Astrocyte (in vitro differentiated cells and primary cell): ENCODE data around the gene ETFB.
A peak's percentile ranks its signal among the peaks of the same experiment; 100 is the strongest.

Experiments used
- CTCF ChIP-seq: IDR thresholded peaks from 2 replicates; pipeline ENCODE4 v1.5.1; 2011; ENCODE audit warnings: low read depth, mild to moderate bottlenecking, inconsistent platforms, low read length, moderate library complexity; ENCODE audit not compliant: insufficient read depth
- EZH2 ChIP-seq: IDR thresholded peaks from 2 replicates; pipeline ENCODE4 v1.6.1; 2012; ENCODE audit warnings: mild to moderate bottlenecking, low read length, inconsistent platforms; ENCODE audit not compliant: insufficient read depth

- TF ChIP-seq CTCF (no peak), EZH2 (peak; percentile 30)
These were observed 26.2 kb downstream of the ETFB start for GRCh38 chr19:51339687-51340656.
